Gastrocnemius medialis (tissue), 4 donors: ENCODE data around the gene HAPSTR1. TPM values are rescaled to one million over a fixed set of nuclear protein-coding genes. Genes with fewer than 3 reads are reported as not detected.

ENCODE experiments used
- ATAC-seq, 2 donors: fragments of 150-250 bp; one replicate each; pipeline ENCODE4 v1.9.1; 2016
- DNase-seq, 2 donors: peaks; one replicate each; pipeline ENCODE4 v3.0.0-alpha.2; 2019
- H3K27ac ChIP-seq, 4 donors: fragments of 200-600 bp; sonication (generic); 1 replicate in 1 of 4; 2 replicates in 3 of 4; pipeline ENCODE4 v1.5.1; 2016 to 2018; ENCODE audit warnings: mild to moderate bottlenecking in 2 of 4, moderate library complexity in 1 of 4
- H3K27me3 ChIP-seq, 3 donors: fragments of 200-600 bp; sonication (generic) in 2 of 3; 1 replicate in 1 of 3; 2 replicates in 2 of 3; pipeline versions ENCODE4 v1.5.1 to v1.6.0; 2016 to 2019; ENCODE audit warnings: mild to moderate bottlenecking in 1 of 3, moderate library complexity in 1 of 3
- H3K36me3 ChIP-seq, 2 donors: fragments of 200-600 bp; sonication (generic) in 1 of 2; one replicate each; pipeline ENCODE4 v1.5.1; 2017 to 2018
- H3K4me1 ChIP-seq, 2 donors: fragments of 200-600 bp; sonication (generic) in 1 of 2; one replicate each; pipeline ENCODE4 v1.5.1; 2016 to 2017; ENCODE audit warnings: mild to moderate bottlenecking in 2 of 2
- H3K4me3 ChIP-seq, 4 donors: fragments of 200-600 bp; sonication (generic) in 3 of 4; 1 replicate in 1 of 4; 2 replicates in 3 of 4; pipeline ENCODE4 v1.5.1; 2016 to 2019; ENCODE audit warnings: mild to moderate bottlenecking in 2 of 4
- H3K9me3 ChIP-seq, 3 donors: fragments of 200-600 bp; sonication (generic) in 2 of 3; 1 replicate in 1 of 3; 2 replicates in 2 of 3; pipeline ENCODE4 v1.5.1; 2016 to 2019
- POLR2A ChIP-seq, 2 donors: fragments of 450-650 bp; IDR thresholded peaks; one replicate each; pipeline ENCODE4 v1.6.1; 2017; ENCODE audit warnings: antibody characterized with exemption in 2 of 2, mild to moderate bottlenecking in 2 of 2, moderate library complexity in 2 of 2
- in situ Hi-C, 4 donors: fragments of 200-750 bp; cut with MboI; loops; one replicate each; pipeline versions ENCODE4 v1.15.0 to v1.8.0; 2017; ENCODE audit warnings: low sequenced_read_pairs in 4 of 4
- intact Hi-C: fragments of 100-400 bp; cut with DNase I; formaldehyde crosslinking; loops from one replicate; pipeline ENCODE4 v1.15.1; 2023; ENCODE audit warnings: low total_unique reads
- total RNA-seq, 4 donors: library from RNA; depleted of rRNA; stranded (reverse); fragments of >200 nt; gene quantifications; one replicate each; pipeline versions ENCODE4 v1.1.0 to v1.2.3, GENCODE V29; 2016
- TF ChIP-seq, protein P1 (sequence below), 5 experiments: fragments of 450-650 bp in 3 of 5; fragments of 200-600 bp in 2 of 5; sonication (generic) in 2 of 5; IDR thresholded peaks in 4 of 5; conservative IDR thresholded peaks in 1 of 5; 1 replicate in 4 of 5; 2 replicates in 1 of 5; pipeline ENCODE4 v1.5.1; 2016 to 2019; ENCODE audit warnings: antibody characterized with exemption in 5 of 5, mild to moderate bottlenecking in 3 of 5, moderate library complexity in 3 of 5

Gene HAPSTR1
- total RNA-seq, 4 donors from 2014 or later, result 55.0 to 65.0 (median 60.9) TPM

DNA sequence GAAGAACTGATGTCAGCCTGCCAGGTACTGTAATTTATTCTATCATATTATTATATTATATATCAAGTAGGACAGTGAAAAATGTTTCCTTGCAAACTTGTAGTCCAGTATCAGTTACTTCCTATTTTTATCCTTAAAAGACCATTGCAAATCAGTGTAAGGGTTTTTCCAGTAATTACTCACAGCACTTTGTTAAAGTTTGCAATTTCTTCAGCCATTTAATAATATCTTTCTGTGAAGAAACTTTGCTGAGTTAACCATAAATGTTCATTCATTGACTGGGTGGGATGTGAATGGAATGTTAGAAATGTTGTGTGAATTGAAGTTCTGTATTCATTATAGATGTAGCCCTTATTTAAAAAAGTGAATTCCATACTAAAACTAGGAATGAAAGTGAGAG is 26.7 kb downstream of the HAPSTR1 start:
- Histone ChIP-seq H3K27ac (no peak overlapping the region), H3K9me3 (no peaks in the 10 kb centered on the region), H3K36me3 (peaks cover 0 to 8% of the 10 kb centered on the region in 2 donors), H3K4me3 (no peak overlapping the region), H3K27me3 (no peaks in the 10 kb centered on the region), H3K4me1 (peaks cover 66 to 76% of the 10 kb centered on the region in 2 donors)
- intact Hi-C loops (no loop called here), in situ Hi-C loops (no loop called here)
- ATAC-seq (no peak), DNase-seq (no peak)
- no peak for TF ChIP-seq POLR2A (IDR thresholded peaks at IDR 0.05)
- TF ChIP-seq, protein P1, sequence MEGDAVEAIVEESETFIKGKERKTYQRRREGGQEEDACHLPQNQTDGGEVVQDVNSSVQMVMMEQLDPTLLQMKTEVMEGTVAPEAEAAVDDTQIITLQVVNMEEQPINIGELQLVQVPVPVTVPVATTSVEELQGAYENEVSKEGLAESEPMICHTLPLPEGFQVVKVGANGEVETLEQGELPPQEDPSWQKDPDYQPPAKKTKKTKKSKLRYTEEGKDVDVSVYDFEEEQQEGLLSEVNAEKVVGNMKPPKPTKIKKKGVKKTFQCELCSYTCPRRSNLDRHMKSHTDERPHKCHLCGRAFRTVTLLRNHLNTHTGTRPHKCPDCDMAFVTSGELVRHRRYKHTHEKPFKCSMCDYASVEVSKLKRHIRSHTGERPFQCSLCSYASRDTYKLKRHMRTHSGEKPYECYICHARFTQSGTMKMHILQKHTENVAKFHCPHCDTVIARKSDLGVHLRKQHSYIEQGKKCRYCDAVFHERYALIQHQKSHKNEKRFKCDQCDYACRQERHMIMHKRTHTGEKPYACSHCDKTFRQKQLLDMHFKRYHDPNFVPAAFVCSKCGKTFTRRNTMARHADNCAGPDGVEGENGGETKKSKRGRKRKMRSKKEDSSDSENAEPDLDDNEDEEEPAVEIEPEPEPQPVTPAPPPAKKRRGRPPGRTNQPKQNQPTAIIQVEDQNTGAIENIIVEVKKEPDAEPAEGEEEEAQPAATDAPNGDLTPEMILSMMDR (IDR thresholded peaks at IDR 0.05 in 4 of 5, conservative IDR thresholded peaks at IDR 0.05 in 1 of 5), result no peak

DNA sequence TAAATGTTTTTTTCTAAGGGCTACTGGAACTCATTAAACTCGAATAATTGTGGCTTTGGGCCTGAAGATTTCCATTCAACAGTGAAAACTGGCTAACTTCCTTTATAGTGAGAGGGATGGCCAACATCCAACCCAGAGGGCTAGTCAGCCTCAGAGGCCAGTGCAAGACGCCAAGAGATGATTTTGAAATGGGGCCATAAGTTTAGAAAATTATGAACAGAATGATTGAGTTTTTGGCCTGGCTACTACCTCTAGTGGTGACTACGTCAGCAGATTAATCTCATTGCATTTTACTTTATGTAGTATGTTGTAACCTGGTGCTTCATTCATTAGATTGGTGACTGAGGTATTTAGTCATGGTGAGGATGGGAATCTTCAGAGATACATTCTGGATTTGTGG is 28.4 kb downstream of the HAPSTR1 start:
- H3K4me1 ChIP-seq, result peaks cover 69 to 76% of the 10 kb centered on the region in 2 donors
- DNase-seq, result no peak
- ATAC-seq, result no peak
- in situ Hi-C loops, result no loop called here
- H3K4me3 ChIP-seq, result no peak overlapping the region
- H3K27ac ChIP-seq, result no peak overlapping the region
- TF ChIP-seq, protein P1 (IDR thresholded peaks at IDR 0.05 in 4 of 5, conservative IDR thresholded peaks at IDR 0.05 in 1 of 5), result no peak
- no peak for TF ChIP-seq POLR2A (IDR thresholded peaks at IDR 0.05)
- no peaks in the 10 kb centered on the region for H3K9me3 ChIP-seq
- H3K36me3 ChIP-seq, result peaks cover 0 to 8% of the 10 kb centered on the region in 2 donors
- intact Hi-C loops, result no loop called here
- no peaks in the 10 kb centered on the region for H3K27me3 ChIP-seq

DNA sequence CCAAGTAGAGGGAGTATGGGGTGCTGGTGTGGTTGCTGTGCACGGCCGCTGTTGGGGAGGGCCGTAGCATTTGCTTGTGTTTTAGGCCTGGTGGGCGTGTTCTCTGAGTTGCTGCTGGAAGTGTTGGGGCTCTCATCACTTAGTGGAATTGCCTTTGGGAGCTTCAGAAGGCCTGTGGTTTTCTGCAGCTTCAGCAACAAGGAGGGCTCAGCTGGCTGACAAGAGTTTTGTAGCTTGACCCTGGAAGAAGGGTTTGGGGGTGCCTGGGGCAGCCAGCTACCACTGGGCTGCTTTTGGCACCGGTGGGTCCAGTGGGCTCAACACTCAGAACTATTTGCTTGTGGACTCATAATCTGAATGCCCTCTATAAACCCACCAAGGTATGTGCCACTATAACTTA is 30.9 kb downstream of the HAPSTR1 start:
- no peak for DNase-seq
- H3K4me1 ChIP-seq, result peaks cover 57 to 72% of the 10 kb centered on the region in 2 donors
- intact Hi-C loops, result no loop called here

DNA sequence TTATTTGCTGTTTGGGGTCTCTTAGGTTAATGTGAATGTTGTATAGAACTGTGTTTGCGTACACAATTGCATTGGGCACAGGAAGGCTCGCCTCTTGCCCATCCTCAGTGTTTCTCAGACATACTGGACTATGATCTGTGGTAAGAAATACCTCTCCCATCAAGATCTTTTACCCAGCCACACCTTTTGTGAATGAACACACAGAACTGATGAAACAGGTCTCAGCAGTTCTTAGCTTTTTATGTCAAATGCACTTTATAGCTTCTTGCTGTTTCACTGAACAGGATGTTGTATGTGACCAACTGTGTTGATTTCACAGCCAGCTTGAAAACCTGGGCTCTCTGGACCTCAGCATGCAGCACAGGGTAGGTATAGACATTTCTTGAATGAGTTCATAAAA is 31.5 kb downstream of the HAPSTR1 start:
- in situ Hi-C loops, result no loop called here
- Histone ChIP-seq H3K9me3 (no peaks in the 10 kb centered on the region), H3K27me3 (no peaks in the 10 kb centered on the region), H3K27ac (peak overlapping the region in 2 of 4 donors; percentile 58 to 68), H3K36me3 (no peaks in the 10 kb centered on the region), H3K4me1 (peaks cover 58 to 65% of the 10 kb centered on the region in 2 donors), H3K4me3 (no peak overlapping the region)
- TF ChIP-seq, protein P1 (IDR thresholded peaks at IDR 0.05 in 4 of 5, conservative IDR thresholded peaks at IDR 0.05 in 1 of 5), result no peak
- no peak for TF ChIP-seq POLR2A (IDR thresholded peaks at IDR 0.05)
- DNase-seq (no peak), ATAC-seq (no peak)
- intact Hi-C loops, result no loop called here

More for the DNA sequence above, 30.9 kb downstream of the HAPSTR1 start:
- Histone ChIP-seq H3K4me3 (no peak overlapping the region), H3K36me3 (no peaks in the 10 kb centered on the region), H3K9me3 (no peaks in the 10 kb centered on the region), H3K27me3 (no peaks in the 10 kb centered on the region), H3K27ac (peak overlapping the region in 1 of 4 donors; percentile 68)
- ATAC-seq, result no peak
- in situ Hi-C loops, result no loop called here
- TF ChIP-seq, protein P1 (IDR thresholded peaks at IDR 0.05 in 4 of 5, conservative IDR thresholded peaks at IDR 0.05 in 1 of 5), result no peak
- no peak for TF ChIP-seq POLR2A (IDR thresholded peaks at IDR 0.05)

DNA sequence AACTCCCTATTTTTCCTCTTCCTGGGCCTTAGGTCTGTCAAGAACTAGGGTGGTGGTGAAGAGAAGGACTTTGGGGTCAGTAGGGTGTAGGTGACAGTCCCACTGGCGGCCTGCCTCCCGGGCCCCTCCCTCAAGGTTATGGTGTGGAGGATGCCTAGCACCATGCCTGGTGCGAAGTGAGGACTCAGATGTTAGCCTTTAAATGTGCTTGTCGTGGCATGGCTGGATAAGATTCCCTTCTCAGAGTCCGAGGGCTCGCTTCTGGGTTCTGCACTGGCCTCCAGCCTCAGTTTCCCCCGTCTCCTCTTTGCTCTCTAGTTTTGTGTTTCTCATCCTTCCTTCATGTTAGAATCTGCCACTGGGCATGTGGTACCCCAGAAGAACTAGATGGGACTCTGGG is 32.0 kb downstream of the HAPSTR1 start:
- Histone ChIP-seq H3K27me3 (no peaks in the 10 kb centered on the region), H3K9me3 (no peaks in the 10 kb centered on the region), H3K36me3 (no peaks in the 10 kb centered on the region), H3K27ac (peak overlapping the region; percentile 32 to 68 (median 49)), H3K4me1 (peaks cover 57 to 61% of the 10 kb centered on the region in 2 donors), H3K4me3 (no peak overlapping the region)
- TF ChIP-seq, protein P1 (IDR thresholded peaks at IDR 0.05 in 4 of 5, conservative IDR thresholded peaks at IDR 0.05 in 1 of 5), result no peak
- no peak for TF ChIP-seq POLR2A (IDR thresholded peaks at IDR 0.05)
- intact Hi-C loops (no loop called here), in situ Hi-C loops (no loop called here)
- DNase-seq (no peak), ATAC-seq (no peak)
